Pancreas (tissue), 10 donors: Measurements from ENCODE around the gene GDI1. TPM values are rescaled to one million over a fixed set of nuclear protein-coding genes. Genes with fewer than 3 reads are reported as not detected.

Experiments used
- ATAC-seq, 4 donors: fragments of 200-7000 bp; cut with Tn5 transposase; one replicate each; pipeline versions ENCODE4 v1.8.0 to v1.9.1; 2020; ENCODE audit warnings: mild to moderate bottlenecking in 4 of 4, moderate library complexity in 4 of 4
- DNase-seq, 6 donors: peaks; one replicate each; pipeline ENCODE4 v3.0.0-alpha.2; 2020
- FAIRE-seq: peaks from 2 replicates; lab custom pipeline; 2012; peaks lifted over from hg19 to GRCh38; lab: Jason Lieb, UNC
- H3K27ac ChIP-seq, 4 donors: fragments of 200-600 bp; sonication (generic); 1 replicate in 3 of 4; 2 replicates in 1 of 4; pipeline versions ENCODE4 v1.5.0 to v1.8.0; 2020
- H3K27me3 ChIP-seq, 4 donors: fragments of 200-600 bp; one replicate each; pipeline ENCODE4 v1.8.0; 2021
- H3K36me3 ChIP-seq, 3 donors: fragments of 200-600 bp; sonication (generic) in 1 of 3; one replicate each; pipeline versions ENCODE4 v1.5.0 to v1.8.0; 2020 to 2021
- H3K4me1 ChIP-seq, 3 donors: fragments of 200-600 bp; one replicate each; pipeline ENCODE4 v1.8.0; 2021
- H3K4me3 ChIP-seq, 4 donors: fragments of 200-600 bp; sonication (generic) in 2 of 4; one replicate each; pipeline versions ENCODE4 v1.5.0 to v1.8.0; 2020 to 2021
- H3K9me3 ChIP-seq, 4 donors: fragments of 200-600 bp; one replicate each; pipeline ENCODE4 v1.8.0; 2021
- WGBS, 2 donors: extraction: QIAGEN DNeasy Blood & Tissue Kit; methylation state at CpG; one replicate each; pipeline ENCODE4 v1.1.7; 2013; 5-methylcytosine and 5-hydroxymethylcytosine counted together
- intact Hi-C, 3 donors: fragments of 100-400 bp; cut with DNase I; formaldehyde crosslinking; loops; one replicate each; pipeline versions ENCODE4 v1.11.1 to v1.14.2; 2022
- polyA plus RNA-seq, 2 donors: library from polyadenylated mRNA; stranded (reverse); fragments of 200-250 nt; gene quantifications; one replicate each; pipeline ENCODE4 v1.2.3, GENCODE V29; 2013
- total RNA-seq, 6 donors: library from RNA; stranded (reverse); fragmentation: NEBNext Ultra II Directional in 4 of 6; extraction: Animal tissue kit (Norgen Biotek cat#: 25700) in 4 of 6; gene quantifications; one replicate each; pipeline versions ENCODE4 v1.2.1 to v1.2.4, GENCODE V29; 2021 to 2023
- TF ChIP-seq, protein P1 (sequence below), 4 donors: fragments of 200-600 bp; sonication (generic) in 3 of 4; IDR thresholded peaks; one replicate each; pipeline versions ENCODE4 v1.5.0 to v1.8.0; 2021; ENCODE audit warnings: antibody characterized with exemption in 4 of 4
- donor health status: healthy with polysubstance abuse.
- donor health status: DM: no; HTN: no; CAD: no; lungs with moderate emphysema.
- donor health status: DM: no; HTN: no; CAD: no.
- donor health status: control.
- donor health status: control.
- donor health status: Bipolar disorder and iron deficiency.
- donor health status: DM: yes; HTN: yes; CAD: no.
- donor health status: DM: no; HTN: no; CAD: no.
- donor health status: DM: no; HTN: no; CAD: no.
- donor health status: DM: yes; HTN: yes; CAD: no.

Gene GDI1
- total and polyA plus RNA-seq, 8 donors: 25.5 to 138 (median 36.6) TPM

DNA sequence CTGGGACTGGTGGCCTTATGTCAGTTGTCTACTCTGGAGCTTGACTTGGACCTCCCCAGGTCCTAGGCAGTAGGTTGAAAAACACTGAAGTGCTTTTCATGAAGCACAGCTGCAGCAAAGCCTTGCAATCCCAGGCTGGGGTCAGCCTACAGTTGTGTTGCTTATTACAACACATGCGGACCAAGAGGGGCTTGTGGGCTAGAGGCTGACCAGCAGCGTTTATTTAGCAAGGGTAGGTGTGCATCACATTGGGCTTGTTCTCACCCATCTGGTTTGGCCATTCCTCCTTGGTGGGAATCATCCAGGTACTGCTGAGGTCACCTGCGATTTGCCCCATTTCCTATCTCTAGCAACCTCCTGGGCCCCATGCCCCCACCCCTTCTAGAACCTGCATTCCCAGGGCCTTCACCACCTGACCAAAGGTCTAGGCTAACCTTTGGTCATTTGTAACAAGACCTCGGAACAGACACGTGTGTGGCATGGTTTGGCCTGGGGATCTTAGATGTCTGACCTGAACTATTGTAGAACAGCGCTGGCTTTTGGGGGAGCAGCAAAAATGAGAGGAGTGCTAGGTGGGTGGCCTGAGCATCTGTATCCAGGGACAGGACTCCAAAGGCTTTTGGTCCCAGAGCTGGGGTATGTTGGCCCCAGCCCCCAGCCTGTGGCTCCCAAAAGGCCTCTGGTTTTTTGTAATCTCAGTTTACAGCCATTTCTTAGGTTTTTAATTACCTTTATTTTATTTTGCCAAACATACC is 35.7 kb upstream of the GDI1 start:
- no peaks in the 10 kb centered on the region for H3K4me1 ChIP-seq
- intact Hi-C loops: no loop called here
- 25 to 40% methylated on average over 6 of the region's 6 CpGs for WGBS, 2 donors
- H3K27me3 ChIP-seq: no peaks in the 10 kb centered on the region
- ATAC-seq: peak in 1 of 4 donors; percentile 1
- TF ChIP-seq, protein P1, sequence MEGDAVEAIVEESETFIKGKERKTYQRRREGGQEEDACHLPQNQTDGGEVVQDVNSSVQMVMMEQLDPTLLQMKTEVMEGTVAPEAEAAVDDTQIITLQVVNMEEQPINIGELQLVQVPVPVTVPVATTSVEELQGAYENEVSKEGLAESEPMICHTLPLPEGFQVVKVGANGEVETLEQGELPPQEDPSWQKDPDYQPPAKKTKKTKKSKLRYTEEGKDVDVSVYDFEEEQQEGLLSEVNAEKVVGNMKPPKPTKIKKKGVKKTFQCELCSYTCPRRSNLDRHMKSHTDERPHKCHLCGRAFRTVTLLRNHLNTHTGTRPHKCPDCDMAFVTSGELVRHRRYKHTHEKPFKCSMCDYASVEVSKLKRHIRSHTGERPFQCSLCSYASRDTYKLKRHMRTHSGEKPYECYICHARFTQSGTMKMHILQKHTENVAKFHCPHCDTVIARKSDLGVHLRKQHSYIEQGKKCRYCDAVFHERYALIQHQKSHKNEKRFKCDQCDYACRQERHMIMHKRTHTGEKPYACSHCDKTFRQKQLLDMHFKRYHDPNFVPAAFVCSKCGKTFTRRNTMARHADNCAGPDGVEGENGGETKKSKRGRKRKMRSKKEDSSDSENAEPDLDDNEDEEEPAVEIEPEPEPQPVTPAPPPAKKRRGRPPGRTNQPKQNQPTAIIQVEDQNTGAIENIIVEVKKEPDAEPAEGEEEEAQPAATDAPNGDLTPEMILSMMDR (IDR thresholded peaks at IDR 0.05): no peak
- H3K4me3 ChIP-seq: peak overlapping the region in 1 of 4 donors; percentile 58
- H3K36me3 ChIP-seq: peaks cover 0 to 9% (median 4%) of the 10 kb centered on the region in 3 donors
- no peaks in the 10 kb centered on the region for H3K9me3 ChIP-seq
- FAIRE-seq: no peak
- peak in 3 of 6 donors; percentile 38 to 50 (median 46) for DNase-seq
- H3K27ac ChIP-seq: no peak overlapping the region

DNA sequence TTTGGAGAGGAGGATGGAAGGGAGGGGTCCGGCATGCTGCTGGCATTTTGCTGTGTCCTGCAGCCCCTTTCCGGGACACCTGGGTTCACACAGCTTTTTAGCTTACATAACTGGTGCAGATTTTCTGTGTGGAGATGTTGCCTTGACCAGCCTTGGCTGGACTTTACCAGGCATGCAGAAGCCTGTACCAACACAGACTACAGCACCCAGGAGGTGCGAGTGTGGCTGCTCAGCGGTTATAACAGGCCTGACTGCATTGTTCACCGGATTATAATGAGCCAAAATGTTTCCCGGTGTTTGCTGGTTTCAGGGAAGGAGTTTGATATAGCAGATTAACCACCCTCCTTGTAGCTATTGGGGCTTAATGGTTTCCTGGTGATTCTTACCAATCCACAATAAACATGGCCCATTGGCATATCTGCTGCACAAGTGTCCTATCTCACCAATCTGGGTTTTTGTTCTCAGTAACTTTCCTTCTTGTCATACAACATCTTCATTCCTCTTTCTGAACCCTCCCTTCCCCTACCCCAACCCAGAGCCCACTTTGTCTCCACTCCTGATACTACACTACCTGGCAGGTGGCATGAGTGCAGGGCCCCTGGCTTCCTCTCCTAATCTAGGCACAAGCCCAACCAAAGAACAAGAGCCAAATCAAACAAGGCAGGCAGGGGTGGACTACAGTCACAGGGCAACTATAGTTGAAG is 34.9 kb upstream of the GDI1 start:
- Histone ChIP-seq H3K9me3 (no peaks in the 10 kb centered on the region), H3K27ac (peak overlapping the region in 1 of 4 donors; percentile 10), H3K36me3 (peaks cover 0 to 9% (median 4%) of the 10 kb centered on the region in 3 donors), H3K4me1 (no peaks in the 10 kb centered on the region), H3K4me3 (no peak overlapping the region), H3K27me3 (no peaks in the 10 kb centered on the region)
- TF ChIP-seq, protein P1 (IDR thresholded peaks at IDR 0.05): no peak
- ATAC-seq (no peak), DNase-seq (peak in 2 of 6 donors; percentile 12 to 14), FAIRE-seq (no peak)
- 20 to 52% methylated on average over 6 of the region's 6 CpGs for WGBS, 2 donors
- intact Hi-C loops: no loop called here

DNA sequence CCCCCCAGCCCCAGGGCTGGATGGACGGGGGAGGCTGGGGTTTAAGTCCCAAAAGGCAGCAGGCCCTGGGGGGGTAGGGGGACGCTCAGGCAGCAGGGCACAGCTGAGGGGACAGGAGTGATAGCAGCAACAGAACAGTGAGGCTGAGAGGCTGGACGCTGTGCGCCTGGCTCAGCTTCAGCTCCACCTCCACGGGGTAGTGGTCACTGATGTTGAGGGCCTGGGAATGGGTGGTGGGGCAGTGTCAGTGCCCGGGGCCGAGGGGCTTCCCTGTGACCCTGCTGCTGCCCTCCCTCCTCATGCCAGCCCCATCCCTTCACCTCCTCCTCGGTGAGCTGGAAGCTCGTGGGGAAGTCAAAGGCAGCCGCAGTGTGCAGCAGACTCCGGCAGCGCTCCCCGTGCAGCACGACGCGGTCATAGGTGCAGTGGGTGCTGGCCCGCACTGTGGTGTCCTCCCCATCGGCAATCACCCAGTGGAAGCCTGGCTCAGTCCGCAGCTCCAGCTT is 34.3 kb upstream of the GDI1 start:
- WGBS, 2 donors: 72 to 75% methylated on average over 19 of the region's 19 CpGs
- Histone ChIP-seq H3K9me3 (no peaks in the 10 kb centered on the region), H3K36me3 (peaks cover 0 to 9% (median 4%) of the 10 kb centered on the region in 3 donors), H3K4me3 (no peak overlapping the region), H3K27me3 (no peaks in the 10 kb centered on the region), H3K27ac (no peak overlapping the region), H3K4me1 (no peaks in the 10 kb centered on the region)
- FAIRE-seq (no peak), DNase-seq (peak in 1 of 6 donors; percentile 34), ATAC-seq (no peak)
- TF ChIP-seq, protein P1 (IDR thresholded peaks at IDR 0.05): no peak
- intact Hi-C loops: no loop called here

DNA sequence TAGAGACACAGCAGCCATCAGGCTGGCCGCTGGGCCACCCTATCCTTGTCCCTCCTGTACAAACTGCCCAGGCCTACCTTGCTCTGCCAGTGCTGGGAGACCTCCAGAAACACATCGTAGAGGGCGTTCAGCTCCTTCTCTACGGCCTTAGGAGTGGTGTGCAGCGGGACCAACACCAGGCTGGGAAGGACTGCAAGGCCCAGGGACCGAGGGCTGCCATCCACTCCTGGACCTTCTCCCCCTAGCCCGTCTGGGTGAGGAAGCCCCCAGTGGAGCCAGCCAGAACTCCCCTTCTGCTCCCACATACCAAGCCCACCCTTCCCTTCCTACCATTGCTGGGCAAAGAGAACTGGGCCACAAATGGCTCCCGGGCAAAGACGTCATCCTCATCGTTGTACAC is 33.8 kb upstream of the GDI1 start:
- TF ChIP-seq, protein P1 (IDR thresholded peaks at IDR 0.05): no peak
- intact Hi-C loops: no loop called here
- Histone ChIP-seq H3K27ac (no peak overlapping the region), H3K9me3 (no peaks in the 10 kb centered on the region), H3K27me3 (no peaks in the 10 kb centered on the region), H3K36me3 (peaks cover 0 to 9% (median 4%) of the 10 kb centered on the region in 3 donors), H3K4me3 (no peak overlapping the region), H3K4me1 (no peaks in the 10 kb centered on the region)
- no peak for DNase-seq
- FAIRE-seq: no peak
- whole genome bisulfite sequencing, 2 donors: 78 to 91% methylated on average over 10 of the region's 10 CpGs
- no peak for ATAC-seq
